ENCODE data around the gene PTPN18. TPM values are rescaled to one million over a fixed set of nuclear protein-coding genes. Genes with fewer than 3 reads are reported as not detected.

The PTPN18 gene
- polyA plus RNA-seq, 1 experiment: 24.4 TPM

- ChIA-PET CTCF (no interaction called here), POLR2A (no interaction called here)
- TF ChIP-seq CTCF (IDR thresholded peaks at IDR 0.05; ENCODE audit: insufficient read depth, low read depth, low read length): no peak
- Histone ChIP-seq H3K36me3 (ENCODE audit: control insufficient read depth, insufficient read depth, low read length) (peaks cover 27% of the 10 kb centered on the region), H3K27me3 (ENCODE audit: control insufficient read depth, insufficient read depth, low read length) (no peaks in the 10 kb centered on the region), H3K4me3 (ENCODE audit: low read depth, low read length) (no peak overlapping the region)
- no peak for DNase-seq (ENCODE audit: low read depth)
Observed at GRCh38 chr2:130345611-130346010, 10.2 kb upstream of the PTPN18 start.

- no peak for TF ChIP-seq CTCF (IDR thresholded peaks at IDR 0.05; ENCODE audit: insufficient read depth, low read depth, low read length)
- ChIA-PET CTCF (no interaction called here), POLR2A (no interaction called here)
- Histone ChIP-seq H3K4me3 (ENCODE audit: low read depth, low read length) (no peak overlapping the region), H3K36me3 (ENCODE audit: control insufficient read depth, insufficient read depth, low read length) (peaks cover 27% of the 10 kb centered on the region), H3K27me3 (ENCODE audit: control insufficient read depth, insufficient read depth, low read length) (no peaks in the 10 kb centered on the region)
- no peak for DNase-seq (ENCODE audit: low read depth)
Observed at GRCh38 chr2:130346041-130346740, 9.7 kb upstream of the PTPN18 start.

GRCh38 chr2:130346741-130347066 is 9.2 kb upstream of the PTPN18 start:
- no peak for DNase-seq (ENCODE audit: low read depth)
- ChIA-PET POLR2A (no interaction called here), CTCF (no interaction called here)
- Histone ChIP-seq H3K27me3 (ENCODE audit: control insufficient read depth, insufficient read depth, low read length) (no peaks in the 10 kb centered on the region), H3K4me3 (ENCODE audit: low read depth, low read length) (no peak overlapping the region), H3K36me3 (ENCODE audit: control insufficient read depth, insufficient read depth, low read length) (peaks cover 27% of the 10 kb centered on the region)
- no peak for TF ChIP-seq CTCF (IDR thresholded peaks at IDR 0.05; ENCODE audit: insufficient read depth, low read depth, low read length)

GRCh38 chr2:130347220-130347925 is 8.5 kb upstream of the PTPN18 start:
- CTCF ChIA-PET: interaction anchor here (1.1 kb wide), 1 partner anchor 13 kb away, joined by 4 read pairs; no protein-coding TSS in a partner anchor
- no peak for DNase-seq (ENCODE audit: low read depth)
- POLR2A ChIA-PET: no interaction called here
- H3K4me3 ChIP-seq (ENCODE audit: low read depth, low read length): no peak overlapping the region
- no peaks in the 10 kb centered on the region for H3K27me3 ChIP-seq (ENCODE audit: control insufficient read depth, insufficient read depth, low read length)
- no peak for TF ChIP-seq CTCF (IDR thresholded peaks at IDR 0.05; ENCODE audit: insufficient read depth, low read depth, low read length)
- peaks cover 27% of the 10 kb centered on the region for H3K36me3 ChIP-seq (ENCODE audit: control insufficient read depth, insufficient read depth, low read length)

GRCh38 chr2:130349174-130349573 is 6.7 kb upstream of the PTPN18 start:
- peaks cover 27% of the 10 kb centered on the region for H3K36me3 ChIP-seq (ENCODE audit: control insufficient read depth, insufficient read depth, low read length)
- no peak overlapping the region for H3K4me3 ChIP-seq (ENCODE audit: low read depth, low read length)
- no peak for DNase-seq (ENCODE audit: low read depth)
- CTCF ChIA-PET: no interaction called here
- POLR2A ChIA-PET: no interaction called here
- TF ChIP-seq CTCF (IDR thresholded peaks at IDR 0.05; ENCODE audit: insufficient read depth, low read depth, low read length): no peak
- no peaks in the 10 kb centered on the region for H3K27me3 ChIP-seq (ENCODE audit: control insufficient read depth, insufficient read depth, low read length)
